Muscle layer of duodenum (tissue), 2 donors: ENCODE data around the gene SLC5A4.

Source experiments
- H3K27ac ChIP-seq: one replicate; pipeline ENCODE4 v1.7.0; 2013; ENCODE audit warnings: mild to moderate bottlenecking, low read length
- H3K27me3 ChIP-seq: one replicate; pipeline ENCODE4 v1.7.0; 2013; ENCODE audit warnings: low read depth, mild to moderate bottlenecking, control low read depth, low read length
- H3K36me3 ChIP-seq, 2 donors: one replicate each; pipeline ENCODE4 v1.7.0; 2013; ENCODE audit warnings: low read length in 2 of 2, control low read depth in 1 of 2, mild to moderate bottlenecking in 1 of 2; ENCODE audit not compliant: insufficient read depth in 2 of 2, control insufficient read depth in 1 of 2
- H3K4me1 ChIP-seq, 2 donors: one replicate each; pipeline ENCODE4 v1.7.0; 2013; ENCODE audit warnings: low read length in 2 of 2, mild to moderate bottlenecking in 2 of 2, control low read depth in 1 of 2, moderate library complexity in 1 of 2; ENCODE audit not compliant: insufficient read depth in 2 of 2, control insufficient read depth in 1 of 2
- H3K4me3 ChIP-seq, 2 donors: one replicate each; pipeline ENCODE4 v1.7.0; 2013; ENCODE audit warnings: low read length in 2 of 2, low read depth in 1 of 2, mild to moderate bottlenecking in 1 of 2
- H3K9me3 ChIP-seq, 2 donors: one replicate each; pipeline ENCODE4 v1.7.0; 2013; ENCODE audit warnings: low read length in 2 of 2, control low read depth in 1 of 2, mild to moderate bottlenecking in 1 of 2; ENCODE audit not compliant: control insufficient read depth in 1 of 2
- donor health status: healthy.

Gene SLC5A4

DNA sequence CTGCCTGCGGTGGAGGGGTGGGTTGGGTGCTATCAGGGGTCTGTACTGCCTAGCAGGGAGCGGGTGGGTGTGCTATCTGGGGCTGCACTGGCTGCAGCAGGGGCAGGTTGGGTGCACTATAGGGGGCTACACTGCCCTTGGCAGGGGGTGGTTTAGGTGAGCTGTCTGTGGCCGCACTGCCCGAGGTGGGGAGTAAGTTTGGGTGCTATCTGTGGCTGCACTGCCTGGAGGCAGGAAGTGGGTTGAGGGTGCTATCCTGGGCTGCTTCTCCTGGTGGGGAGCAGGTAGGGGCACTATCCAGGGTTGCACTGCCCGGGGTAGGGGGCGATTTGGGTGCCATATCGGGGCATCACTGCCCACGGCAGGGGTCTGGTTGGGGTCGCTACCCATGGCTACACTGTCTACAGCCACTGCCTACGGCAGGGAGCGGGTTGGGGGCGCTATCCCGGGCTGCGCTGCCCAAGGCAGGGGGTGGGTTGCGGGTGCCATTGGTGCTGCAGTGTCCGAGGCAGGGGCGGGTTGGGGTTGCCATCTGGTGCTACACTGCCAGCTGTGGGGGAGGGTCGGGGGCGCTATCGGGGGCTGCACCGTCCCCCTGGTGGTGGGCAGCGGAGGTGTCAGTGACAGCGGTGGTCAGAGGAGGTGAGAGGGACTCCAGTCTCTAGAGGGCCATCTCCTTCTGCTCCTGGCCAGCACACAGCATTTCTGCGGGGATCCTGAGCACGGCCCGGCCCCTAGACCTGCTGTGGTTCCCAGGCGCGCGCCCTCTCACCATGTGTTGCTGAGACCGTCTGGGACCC, 49.0 kb downstream of the SLC5A4 start:
- no peaks in the 10 kb centered on the region for H3K36me3 ChIP-seq
- H3K9me3 ChIP-seq, result no peaks in the 10 kb centered on the region
- no peaks in the 10 kb centered on the region for H3K27me3 ChIP-seq
- H3K4me1 ChIP-seq, result peaks cover 0 to 11% of the 10 kb centered on the region in 2 donors
- H3K4me3 ChIP-seq, result no peak overlapping the region
- no peak overlapping the region for H3K27ac ChIP-seq

DNA sequence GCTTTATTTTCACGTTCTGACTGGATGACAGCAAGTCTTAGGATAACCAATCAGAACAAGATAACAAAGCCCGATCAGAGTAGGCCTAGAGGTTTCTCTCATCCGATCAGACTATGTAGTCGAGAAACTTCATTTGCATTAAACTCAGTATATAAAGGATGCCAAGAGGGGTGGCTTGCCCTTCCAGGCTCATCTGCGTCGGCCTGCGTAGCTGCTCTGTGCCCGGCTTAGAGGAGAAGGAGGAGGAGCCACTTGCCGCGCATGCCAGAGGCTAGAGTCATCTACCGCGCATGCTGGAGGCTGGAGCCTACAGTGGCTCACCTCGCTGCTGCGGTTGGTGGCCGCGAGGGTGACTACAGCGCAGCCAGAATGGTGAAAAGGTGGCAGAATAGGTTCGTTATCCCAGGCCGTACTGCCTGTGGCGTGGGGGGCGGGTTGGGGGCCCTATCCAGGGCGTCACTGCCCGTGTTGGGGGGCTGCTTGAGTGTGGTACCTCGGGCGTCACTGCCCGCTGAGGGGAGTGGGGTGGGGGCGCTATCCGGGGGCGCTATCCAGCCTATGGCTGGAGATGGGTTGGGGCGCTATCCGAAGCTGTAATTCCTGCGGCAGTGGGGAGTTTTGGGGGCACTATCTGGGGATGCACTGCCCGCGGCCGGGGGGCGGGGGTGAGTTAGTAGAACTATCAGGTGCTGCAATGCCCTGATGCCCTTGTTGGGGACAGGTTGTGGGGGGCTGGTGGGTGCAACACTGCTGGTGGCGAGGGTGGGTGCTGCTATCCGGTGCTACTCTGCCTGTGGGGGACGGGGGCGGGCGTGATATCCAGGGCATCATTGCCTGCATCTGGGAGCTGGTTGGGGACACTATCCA, 50.1 kb downstream of the SLC5A4 start, which contains the start of gene RFPL2:
TSS of gene RFPL2 (minus strand) at position 218 of the 867 bp plus-strand sequence. CDS start 2,622 bp downstream, outside the sequence.
- no peak within 1 kb of the TSS for H3K27ac ChIP-seq
- no peaks in the 10 kb centered on the region for H3K9me3 ChIP-seq
- peaks cover 0 to 11% of the 10 kb centered on the region in 2 donors for H3K4me1 ChIP-seq
- H3K27me3 ChIP-seq, result no peaks in the 10 kb centered on the region
- H3K36me3 ChIP-seq, result no peaks in the 10 kb centered on the region
- peak within 1 kb of the TSS in 1 of 2 donors; percentile 34 for H3K4me3 ChIP-seq

DNA sequence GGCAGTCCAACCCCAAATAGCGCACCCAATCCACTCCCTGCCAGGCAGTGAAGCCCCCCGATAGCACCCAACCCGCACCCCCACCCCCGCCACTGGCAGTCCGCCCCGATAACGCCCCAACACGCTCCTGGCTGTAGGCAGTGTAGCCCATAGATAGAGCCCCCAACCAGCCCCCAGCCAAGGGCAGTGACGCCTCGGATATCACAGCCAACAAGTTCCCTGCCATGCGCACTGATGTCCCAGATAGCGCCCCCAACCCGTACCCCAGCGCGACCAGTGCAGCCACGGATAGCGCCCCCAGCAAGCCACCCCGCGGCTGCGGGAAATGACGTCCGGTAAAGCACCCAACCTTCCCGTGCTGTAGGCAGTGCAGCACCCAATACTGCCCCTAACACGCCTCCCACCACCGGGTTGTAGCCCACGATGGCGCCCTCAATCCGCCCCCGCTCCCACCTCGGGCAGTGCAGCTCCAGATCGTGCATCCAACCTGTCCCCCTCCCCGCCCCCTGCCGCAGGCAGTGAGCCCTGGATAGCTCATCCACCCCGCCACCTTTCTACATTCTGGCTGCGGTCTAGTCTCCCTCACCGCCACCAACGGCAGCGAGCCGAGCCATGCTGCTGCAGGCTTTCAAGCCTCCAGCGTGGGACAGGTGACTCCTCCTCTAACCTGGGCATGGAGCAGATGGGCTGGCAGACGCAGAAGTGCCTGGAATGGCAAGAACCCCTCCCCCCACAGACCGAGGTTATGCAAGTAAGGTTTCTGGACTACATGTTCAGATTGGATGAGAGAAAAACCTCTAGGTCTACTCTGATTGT, 50.9 kb downstream of the SLC5A4 start:
- Histone ChIP-seq H3K27ac (no peak overlapping the region), H3K27me3 (no peaks in the 10 kb centered on the region), H3K4me1 (peaks cover 0 to 11% of the 10 kb centered on the region in 2 donors), H3K9me3 (no peaks in the 10 kb centered on the region), H3K36me3 (no peaks in the 10 kb centered on the region), H3K4me3 (peak overlapping the region in 1 of 2 donors; percentile 34)

DNA sequence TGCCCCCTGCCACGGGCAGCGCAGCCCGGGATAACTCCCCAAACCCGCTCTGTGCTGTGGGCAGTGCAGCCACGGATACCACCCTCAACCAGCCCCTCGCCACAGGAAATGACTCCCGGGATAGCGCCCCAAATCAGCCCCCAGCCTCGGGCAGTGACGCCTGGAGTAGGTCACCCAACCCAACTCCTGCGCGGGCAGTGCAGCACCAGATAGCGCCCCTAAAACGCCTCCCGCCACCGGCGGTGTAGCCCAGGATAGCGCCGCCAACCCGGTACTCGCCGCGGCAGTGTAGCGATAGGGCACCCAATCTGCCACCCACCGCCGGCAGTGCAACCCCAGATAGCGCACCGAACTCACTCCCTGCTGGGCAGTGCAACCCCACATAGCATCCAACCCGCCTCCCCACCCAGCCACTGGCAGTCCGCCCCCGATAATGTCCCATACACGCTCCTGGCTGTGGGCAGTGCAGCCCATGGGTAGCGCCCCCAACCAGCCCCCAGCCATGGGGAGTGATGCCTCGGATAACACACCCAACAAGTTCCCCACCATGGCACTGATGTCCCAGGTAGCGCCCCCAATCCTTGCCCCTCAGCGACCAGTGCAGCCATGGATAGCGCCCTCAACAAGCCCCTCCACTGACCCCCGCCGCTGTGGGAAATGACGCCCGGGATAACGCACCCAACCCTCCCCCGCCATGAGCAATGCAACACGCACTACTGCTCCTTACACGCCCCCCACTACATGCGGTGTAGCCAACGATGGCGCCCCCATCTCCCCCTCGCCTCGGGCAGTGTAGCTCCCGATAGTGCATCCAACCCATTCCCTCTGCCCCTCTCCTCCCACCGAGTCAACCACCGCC, 51.7 kb downstream of the SLC5A4 start:
- H3K9me3 ChIP-seq, result no peaks in the 10 kb centered on the region
- H3K4me3 ChIP-seq, result peak overlapping the region in 1 of 2 donors; percentile 33
- H3K27ac ChIP-seq, result no peak overlapping the region
- no peaks in the 10 kb centered on the region for H3K36me3 ChIP-seq
- H3K4me1 ChIP-seq, result peaks cover 0 to 11% of the 10 kb centered on the region in 2 donors
- no peaks in the 10 kb centered on the region for H3K27me3 ChIP-seq

DNA sequence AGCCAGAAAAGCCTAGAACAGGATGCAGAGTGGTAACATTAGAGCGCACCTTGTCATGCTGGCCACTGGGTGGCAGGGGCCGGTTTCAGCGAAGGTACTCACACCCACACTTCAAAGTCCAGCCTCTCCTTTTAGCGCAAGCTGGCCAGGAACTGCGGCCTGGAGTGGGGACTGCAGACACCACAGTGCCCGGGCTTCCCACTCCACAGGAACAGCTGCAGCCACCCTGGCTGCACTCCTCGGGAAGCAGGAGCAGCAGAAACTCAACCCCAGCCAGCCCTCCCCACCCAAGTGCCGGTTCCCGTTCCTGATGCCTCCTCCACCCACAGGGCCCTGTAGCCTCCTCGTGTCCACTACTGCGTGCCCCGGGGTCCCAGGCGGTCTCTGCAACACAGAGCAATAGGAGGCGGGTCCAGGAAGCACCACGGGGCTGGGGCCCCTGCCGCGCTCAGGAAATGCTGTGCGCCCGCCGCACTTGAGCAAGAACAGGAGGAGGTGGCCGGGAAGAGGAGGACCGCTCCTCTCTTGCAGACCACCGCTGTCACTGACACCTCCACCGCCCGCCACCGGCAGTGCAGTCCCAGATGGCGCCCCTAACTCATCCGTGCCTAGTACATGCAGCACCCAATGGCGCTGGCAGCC, 52.5 kb downstream of the SLC5A4 start:
- Histone ChIP-seq H3K36me3 (no peaks in the 10 kb centered on the region), H3K27ac (no peak overlapping the region), H3K9me3 (no peaks in the 10 kb centered on the region), H3K4me3 (peak overlapping the region in 1 of 2 donors; percentile 33), H3K27me3 (no peaks in the 10 kb centered on the region), H3K4me1 (peaks cover 0 to 11% of the 10 kb centered on the region in 2 donors)

DNA sequence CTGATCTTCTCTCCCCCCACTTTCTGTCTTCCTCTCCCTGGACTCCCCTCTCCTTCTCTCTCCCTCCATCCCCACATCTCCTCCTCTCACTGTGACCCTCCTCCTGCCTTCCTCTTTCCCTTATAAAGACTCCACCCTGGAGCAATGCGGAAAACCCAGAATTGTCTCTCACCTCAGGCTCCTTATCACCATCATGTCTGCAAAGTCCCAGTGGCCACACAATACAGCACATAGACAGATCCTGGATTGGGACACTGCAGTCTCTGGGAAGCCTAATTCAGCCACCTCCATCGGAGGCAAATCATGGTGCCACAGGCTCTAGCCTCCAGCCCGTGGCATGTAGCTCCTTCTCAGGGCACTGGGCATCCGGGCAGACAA, 53.0 kb downstream of the SLC5A4 start:
- no peaks in the 10 kb centered on the region for H3K36me3 ChIP-seq
- no peaks in the 10 kb centered on the region for H3K9me3 ChIP-seq
- peaks cover 0 to 11% of the 10 kb centered on the region in 2 donors for H3K4me1 ChIP-seq
- no peaks in the 10 kb centered on the region for H3K27me3 ChIP-seq
- H3K4me3 ChIP-seq, result no peak overlapping the region
- H3K27ac ChIP-seq, result no peak overlapping the region

DNA sequence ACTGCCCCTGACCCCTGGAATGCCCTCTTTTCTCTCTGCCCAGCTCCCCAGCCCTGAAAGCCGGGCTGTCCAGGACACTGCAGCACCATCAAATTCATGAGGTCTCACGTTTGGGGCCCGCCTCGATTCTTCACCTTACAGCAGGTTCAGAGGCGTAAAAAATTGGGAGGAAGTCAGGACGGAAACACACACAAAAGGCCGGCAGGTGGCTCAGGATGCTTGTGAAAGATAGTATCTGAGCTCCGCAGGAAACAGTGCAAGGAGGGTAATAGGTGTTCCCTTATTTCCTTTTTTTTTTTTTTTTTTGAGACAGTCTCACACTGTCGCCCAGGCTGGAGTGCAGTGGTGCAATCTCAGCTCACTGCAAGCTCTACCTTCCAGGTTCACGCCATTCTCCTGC, 54.4 kb downstream of the SLC5A4 start:
- no peak overlapping the region for H3K4me3 ChIP-seq
- H3K36me3 ChIP-seq, result no peaks in the 10 kb centered on the region
- H3K27ac ChIP-seq, result no peak overlapping the region
- no peaks in the 10 kb centered on the region for H3K27me3 ChIP-seq
- peaks cover 0 to 11% of the 10 kb centered on the region in 2 donors for H3K4me1 ChIP-seq
- H3K9me3 ChIP-seq, result no peaks in the 10 kb centered on the region

DNA sequence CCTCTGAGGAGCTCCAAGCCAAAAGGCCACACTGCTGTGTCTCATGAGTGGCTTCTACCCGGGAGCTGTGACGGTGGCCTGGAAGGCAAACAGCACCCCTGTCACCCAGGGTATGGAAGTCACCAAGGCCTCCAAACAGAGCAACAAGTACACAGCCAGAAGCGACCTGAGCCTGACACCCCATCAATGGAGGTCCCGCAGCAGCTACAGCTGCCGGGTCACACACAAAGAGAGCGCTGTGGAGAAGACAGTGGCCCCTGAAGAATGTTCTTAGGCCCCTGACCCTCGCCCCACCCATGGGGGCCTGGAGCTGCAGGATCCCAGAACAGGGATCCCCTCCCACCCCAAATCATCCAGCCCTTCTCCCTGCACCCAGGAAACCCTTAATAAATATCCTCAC, 55.2 kb downstream of the SLC5A4 start:
- no peaks in the 10 kb centered on the region for H3K36me3 ChIP-seq
- no peak overlapping the region for H3K27ac ChIP-seq
- H3K4me3 ChIP-seq, result no peak overlapping the region
- H3K27me3 ChIP-seq, result no peaks in the 10 kb centered on the region
- H3K9me3 ChIP-seq, result no peaks in the 10 kb centered on the region
- H3K4me1 ChIP-seq, result peaks cover 0 to 11% of the 10 kb centered on the region in 2 donors

DNA sequence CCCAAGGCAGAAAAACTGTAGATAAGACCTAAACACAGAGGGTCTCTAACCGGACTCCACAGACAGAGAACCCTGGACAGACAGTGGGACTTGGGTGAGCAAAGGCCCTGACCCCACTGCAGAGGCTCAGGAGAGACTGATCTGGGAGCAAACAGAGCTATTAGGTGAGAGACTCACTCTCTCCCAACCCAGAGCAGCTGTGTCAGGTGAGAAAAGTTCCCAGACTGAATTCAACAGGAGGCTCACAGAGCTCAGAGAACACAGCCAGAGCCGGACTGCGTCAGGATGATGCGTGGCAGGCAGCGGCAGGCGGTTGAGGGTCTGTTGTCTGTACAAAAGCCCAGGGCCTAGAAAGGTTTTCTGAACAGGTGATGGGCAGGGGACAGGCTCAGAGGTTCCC, 55.8 kb downstream of the SLC5A4 start:
- Histone ChIP-seq H3K27me3 (no peaks in the 10 kb centered on the region), H3K9me3 (no peaks in the 10 kb centered on the region)

More for the DNA sequence above, 55.8 kb downstream of the SLC5A4 start:
- no peak overlapping the region for H3K27ac ChIP-seq
- H3K4me3 ChIP-seq, result no peak overlapping the region
- H3K4me1 ChIP-seq, result peaks cover 0 to 11% of the 10 kb centered on the region in 2 donors
- no peaks in the 10 kb centered on the region for H3K36me3 ChIP-seq
